Measurements from ENCODE around the gene ZFYVE19. TPM values are rescaled to one million over a fixed set of nuclear protein-coding genes. Genes with fewer than 3 reads are reported as not detected.
A peak's percentile ranks its signal among the peaks of the same experiment; 100 is the strongest.
"Not testable (repeated sequence)": the region's sequence is repeated elsewhere in the genome, so short reads cannot be mapped to it uniquely, and the experiment has no call there.

ZFYVE19 gene
- polyA plus RNA-seq, 12 donors: 11.2 to 29.1 (median 17.9) TPM; not detected in 1

GRCh38 chr15:40845511-40846284, 38.8 kb downstream of the ZFYVE19 start:
- DNase-seq: no peak

DNA sequence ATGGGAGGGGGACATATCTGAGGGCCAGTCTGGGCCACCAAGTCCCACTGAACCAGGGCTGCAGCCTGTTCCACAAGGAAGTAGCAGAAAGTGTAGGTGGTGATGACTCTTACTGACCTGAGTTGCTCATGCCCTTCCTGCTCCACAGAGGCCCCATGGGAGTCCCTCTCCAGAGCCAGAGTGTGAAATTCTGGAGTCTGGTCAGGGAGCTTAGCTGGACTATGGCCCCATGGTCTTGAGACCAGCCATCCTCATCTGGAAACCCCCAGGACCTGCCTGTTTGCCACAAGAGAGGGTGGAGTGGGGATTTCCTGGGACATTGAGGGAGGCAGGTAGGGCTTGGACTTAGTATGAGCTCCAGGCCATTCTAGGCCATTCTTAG, 39.9 kb downstream of the ZFYVE19 start:
- DNase-seq: no peak

- no peak for DNase-seq
Measured at GRCh38 chr15:40847223-40847961, 40.5 kb downstream of the ZFYVE19 start.

- DNase-seq: no peak
Measured at GRCh38 chr15:40850576-40851112, 43.8 kb downstream of the ZFYVE19 start.

GRCh38 chr15:40852529-40852928, 45.6 kb downstream of the ZFYVE19 start:
- DNase-seq: no peak

DNA sequence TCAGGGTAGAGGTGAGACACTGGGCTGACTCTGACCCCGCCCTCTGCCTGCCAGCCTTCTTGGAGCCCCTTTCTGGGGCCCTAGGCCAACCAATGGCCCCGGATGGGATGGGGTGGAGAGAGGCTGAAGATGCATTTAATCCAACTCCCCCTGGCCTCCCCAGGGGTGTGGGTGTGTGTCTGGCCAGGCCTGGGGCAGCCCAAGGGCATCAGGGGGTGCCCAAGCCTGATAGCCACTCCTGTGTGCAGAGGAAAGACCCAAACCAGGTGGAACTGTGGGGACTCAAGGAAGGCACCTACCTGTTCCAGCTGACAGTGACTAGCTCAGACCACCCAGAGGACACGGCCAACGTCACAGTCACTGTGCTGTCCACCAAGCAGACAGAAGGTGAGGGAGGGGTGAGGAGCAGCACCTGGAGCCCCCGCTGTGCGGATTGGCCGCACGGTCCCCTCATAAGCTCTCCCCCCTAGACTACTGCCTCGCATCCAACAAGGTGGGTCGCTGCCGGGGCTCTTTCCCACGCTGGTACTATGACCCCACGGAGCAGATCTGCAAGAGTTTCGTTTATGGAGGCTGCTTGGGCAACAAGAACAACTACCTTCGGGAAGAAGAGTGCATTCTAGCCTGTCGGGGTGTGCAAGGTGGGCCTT, 46.5 kb downstream of the ZFYVE19 start:
- no peak for DNase-seq

DNA sequence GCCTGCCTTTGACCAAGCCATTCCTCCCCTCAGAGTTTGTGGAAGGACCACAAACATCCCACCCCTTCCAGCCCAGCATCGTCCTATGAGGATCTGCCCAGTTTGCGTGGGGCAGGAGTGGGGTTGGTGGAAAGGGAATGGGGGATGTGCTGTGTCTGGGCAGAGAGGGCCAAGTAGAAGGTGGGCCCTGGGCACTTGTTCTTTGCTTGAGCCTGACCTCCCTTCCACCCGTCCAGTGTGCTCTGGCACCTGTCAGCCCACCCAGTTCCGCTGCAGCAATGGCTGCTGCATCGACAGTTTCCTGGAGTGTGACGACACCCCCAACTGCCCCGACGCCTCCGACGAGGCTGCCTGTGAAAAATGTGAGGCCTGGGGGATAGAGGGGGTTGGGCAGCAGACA, 47.3 kb downstream of the ZFYVE19 start:
- no peak for DNase-seq

GRCh38 chr15:40855706-40856234, 48.9 kb downstream of the ZFYVE19 start:
- DNase-seq: no peak

DNA sequence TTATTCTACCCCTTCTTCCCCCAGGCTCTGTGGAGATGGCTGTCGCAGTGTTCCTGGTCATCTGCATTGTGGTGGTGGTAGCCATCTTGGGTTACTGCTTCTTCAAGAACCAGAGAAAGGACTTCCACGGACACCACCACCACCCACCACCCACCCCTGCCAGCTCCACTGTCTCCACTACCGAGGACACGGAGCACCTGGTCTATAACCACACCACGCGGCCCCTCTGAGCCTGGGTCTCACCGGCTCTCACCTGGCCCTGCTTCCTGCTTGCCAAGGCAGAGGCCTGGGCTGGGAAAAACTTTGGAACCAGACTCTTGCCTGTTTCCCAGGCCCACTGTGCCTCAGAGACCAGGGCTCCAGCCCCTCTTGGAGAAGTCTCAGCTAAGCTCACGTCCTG, 49.9 kb downstream of the ZFYVE19 start:
- DNase-seq: no peak

- peak; percentile 71 for DNase-seq
Measured at GRCh38 chr15:40857601-40858341, 50.9 kb downstream of the ZFYVE19 start.

- no peak for DNase-seq
Measured at GRCh38 chr15:40858706-40859105, 51.8 kb downstream of the ZFYVE19 start.

DNA sequence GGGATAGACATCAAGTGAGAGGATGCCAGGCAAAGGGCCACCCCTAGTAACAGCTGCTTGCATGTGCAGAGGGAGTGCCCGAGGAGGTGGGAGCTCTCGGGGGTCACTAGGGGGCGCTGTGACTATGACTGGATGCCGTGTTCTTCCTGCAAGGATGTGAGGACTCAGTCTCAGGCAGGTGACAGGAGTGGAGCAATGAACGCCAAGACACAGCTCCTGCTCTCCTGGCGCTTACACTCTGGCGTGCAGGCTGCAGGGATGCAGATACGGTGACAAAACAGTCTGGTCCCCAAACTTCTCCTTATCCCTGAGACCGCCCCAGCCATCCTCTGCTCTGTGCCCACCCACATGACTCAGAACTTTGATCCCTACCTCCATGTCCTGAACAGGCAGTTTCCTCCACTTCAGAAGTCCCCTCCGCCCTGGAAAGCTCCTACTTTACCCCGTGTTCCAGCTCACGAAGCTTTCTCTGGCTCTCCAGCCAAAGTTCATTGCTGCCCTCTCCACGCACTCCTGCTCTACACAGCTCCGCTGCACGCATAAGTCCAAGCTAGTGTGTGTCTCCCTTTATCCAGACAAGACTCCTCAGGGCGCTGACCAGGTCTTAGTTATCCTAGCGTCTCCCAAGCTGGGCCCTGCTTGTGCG, 52.4 kb downstream of the ZFYVE19 start:
- peak; percentile 47 for DNase-seq

GRCh38 chr15:40861147-40861546, 54.3 kb downstream of the ZFYVE19 start:
- not testable (repeated sequence) for DNase-seq

GRCh38 chr15:40863660-40864270, 56.9 kb downstream of the ZFYVE19 start:
- no peak for DNase-seq

Other genes starting within 250 kb of the ZFYVE19 start
- 10 to 100 TPM in 11 of 12 donors, not detected in 1; 15.4 to 23.5 (median 17.9) TPM for gene CCDC32, start 242.0 kb upstream of the ZFYVE19 start, polyA plus RNA-seq (ENCODE audit: insufficient read length in 12 of 12)
- gene RPUSD2, start 237.8 kb upstream of the ZFYVE19 start, polyA plus RNA-seq (ENCODE audit: insufficient read length in 12 of 12): 10 to 100 TPM in 1 of 12 donors, 1 to 10 TPM in 10, not detected in 1; 5.4 to 10.7 (median 7.4) TPM
- 10 to 100 TPM in 9 of 12 donors, 1 to 10 TPM in 2, not detected in 1; 5.9 to 57.9 (median 13.2) TPM for gene KNL1, start 212.8 kb upstream of the ZFYVE19 start, polyA plus RNA-seq (ENCODE audit: insufficient read length in 12 of 12)
- gene RAD51, start 111.9 kb upstream of the ZFYVE19 start, polyA plus RNA-seq (ENCODE audit: insufficient read length in 12 of 12): 10 to 100 TPM in 5 of 12 donors, 1 to 10 TPM in 6, not detected in 1; 5.3 to 12.9 (median 9.0) TPM
- 10 to 100 TPM in 11 of 12 donors, not detected in 1; 17.9 to 60.1 (median 21.2) TPM for gene RMDN3, start 51.8 kb upstream of the ZFYVE19 start, polyA plus RNA-seq (ENCODE audit: insufficient read length in 12 of 12)
- 1 to 10 TPM in 10 of 12 donors, not detected in 2; 2.2 to 9.3 (median 4.2) TPM for gene GCHFR, start 43.0 kb upstream of the ZFYVE19 start, polyA plus RNA-seq (ENCODE audit: insufficient read length in 12 of 12)
- 1 to 10 TPM in 5 of 12 donors, under 1 TPM in 5, not detected in 2; 0.74 to 3.8 (median 1.2) TPM for gene C15orf62, start 37.1 kb upstream of the ZFYVE19 start, polyA plus RNA-seq (ENCODE audit: insufficient read length in 12 of 12)
- gene DNAJC17, start 384 bp downstream of the ZFYVE19 start, polyA plus RNA-seq (ENCODE audit: insufficient read length in 12 of 12): 10 to 100 TPM in 11 of 12 donors, not detected in 1; 19.2 to 42.1 (median 23.5) TPM
- gene PPP1R14D, start 21.6 kb downstream of the ZFYVE19 start, polyA plus RNA-seq (ENCODE audit: insufficient read length in 12 of 12): under 1 TPM in 4 of 12 donors, not detected in 8; 0.22 to 0.44 (median 0.33) TPM
- 10 to 100 TPM in 3 of 12 donors, 1 to 10 TPM in 5, under 1 TPM in 3, not detected in 1; 0.37 to 37.6 (median 1.7) TPM for gene SPINT1, start 37.0 kb downstream of the ZFYVE19 start, polyA plus RNA-seq (ENCODE audit: insufficient read length in 12 of 12)
- gene RHOV, start 67.1 kb downstream of the ZFYVE19 start, polyA plus RNA-seq (ENCODE audit: insufficient read length in 12 of 12): 10 to 100 TPM in 1 of 12 donors, 1 to 10 TPM in 2, under 1 TPM in 7, not detected in 2; 0.07 to 11.0 (median 0.30) TPM
- gene VPS18, start 87.4 kb downstream of the ZFYVE19 start, polyA plus RNA-seq (ENCODE audit: insufficient read length in 12 of 12): 10 to 100 TPM in 4 of 12 donors, 1 to 10 TPM in 7, not detected in 1; 7.4 to 18.6 (median 9.5) TPM
- gene DLL4, start 122.3 kb downstream of the ZFYVE19 start, polyA plus RNA-seq (ENCODE audit: insufficient read length in 12 of 12): 10 to 100 TPM in 7 of 12 donors, 1 to 10 TPM in 4, not detected in 1; 9.0 to 22.3 (median 10.8) TPM
- 1 to 10 TPM in 10 of 12 donors, not detected in 2; 1.1 to 5.3 (median 2.4) TPM for gene CHAC1, start 146.4 kb downstream of the ZFYVE19 start, polyA plus RNA-seq (ENCODE audit: insufficient read length in 12 of 12)